Activated CD8-positive, alpha-beta memory T cell treated with anti-CD3 and anti-CD28 coated beads for 48 hours (primary cell): ENCODE measurements around the gene AEN.

ENCODE experiments used
- DNase-seq, 3 experiments: peaks; one replicate each; pipeline ENCODE4 v3.0.0-alpha.2; 2020; ENCODE audit warnings: low read depth in 2 of 3, low spot score in 2 of 3

The AEN gene

DNA sequence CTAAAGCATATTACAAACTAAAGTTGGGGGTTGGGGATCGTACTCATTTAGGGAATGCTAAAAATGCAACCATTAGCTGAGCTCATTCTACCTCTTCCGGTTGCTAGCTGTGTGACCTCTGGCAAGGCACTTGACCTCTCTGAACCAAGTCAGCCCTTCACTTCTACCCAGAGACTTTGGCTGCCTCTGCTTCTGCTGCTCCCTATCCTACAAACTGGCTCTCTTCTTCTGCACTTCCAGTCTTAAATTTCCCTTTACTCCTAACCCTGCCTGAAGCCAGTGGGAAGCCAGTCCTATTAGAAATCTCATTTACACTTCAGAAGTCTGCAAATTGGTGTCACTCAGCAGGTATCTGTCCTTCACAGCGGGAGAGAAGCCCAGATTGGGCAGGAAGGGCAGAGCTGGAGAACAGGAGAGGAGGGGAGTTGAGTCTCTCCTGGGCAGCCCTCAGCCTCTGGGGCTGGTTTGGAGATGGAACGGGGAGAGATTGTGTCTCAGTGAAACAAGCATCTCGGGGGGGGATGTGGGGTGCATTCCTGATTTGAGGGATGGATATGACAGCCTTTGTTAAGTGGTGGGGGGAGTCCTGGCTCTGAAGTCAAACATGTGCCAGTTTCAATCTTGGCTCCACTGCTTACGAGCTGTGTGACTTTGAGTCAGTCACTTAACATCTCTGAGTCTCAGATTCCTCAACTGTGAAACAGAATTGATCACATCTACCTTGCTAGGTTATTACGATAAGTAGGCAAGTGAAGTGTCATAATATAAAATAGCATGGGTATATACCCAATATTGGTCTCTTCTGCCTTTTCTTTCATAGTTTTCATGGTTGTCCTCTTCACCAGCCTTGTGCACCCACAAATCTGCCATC, 7.8 kb upstream of the AEN start:
- no peak for DNase-seq

GRCh38 chr15:88615303-88616107, 5.6 kb upstream of the AEN start:
- no peak for DNase-seq

DNA sequence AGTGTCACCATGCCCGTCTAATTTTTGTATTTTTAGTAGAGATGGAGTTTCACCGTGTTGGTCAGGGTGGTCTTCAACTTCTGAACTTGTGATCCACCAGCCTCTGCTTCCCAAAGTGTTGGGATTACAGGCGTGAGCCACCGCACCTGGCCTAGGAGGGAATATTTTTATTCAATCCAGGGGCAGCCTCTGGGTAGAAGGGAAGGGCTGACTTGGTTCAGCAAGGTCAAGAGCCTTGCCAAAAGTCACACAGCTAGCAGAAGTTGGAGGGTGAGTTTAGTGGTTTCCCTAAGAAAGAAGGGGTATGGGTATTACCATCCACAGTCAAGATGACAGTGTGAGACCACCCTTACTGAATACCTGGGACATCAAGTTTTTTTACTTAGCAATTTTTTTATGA, 4.9 kb upstream of the AEN start:
- DNase-seq: no peak

DNA sequence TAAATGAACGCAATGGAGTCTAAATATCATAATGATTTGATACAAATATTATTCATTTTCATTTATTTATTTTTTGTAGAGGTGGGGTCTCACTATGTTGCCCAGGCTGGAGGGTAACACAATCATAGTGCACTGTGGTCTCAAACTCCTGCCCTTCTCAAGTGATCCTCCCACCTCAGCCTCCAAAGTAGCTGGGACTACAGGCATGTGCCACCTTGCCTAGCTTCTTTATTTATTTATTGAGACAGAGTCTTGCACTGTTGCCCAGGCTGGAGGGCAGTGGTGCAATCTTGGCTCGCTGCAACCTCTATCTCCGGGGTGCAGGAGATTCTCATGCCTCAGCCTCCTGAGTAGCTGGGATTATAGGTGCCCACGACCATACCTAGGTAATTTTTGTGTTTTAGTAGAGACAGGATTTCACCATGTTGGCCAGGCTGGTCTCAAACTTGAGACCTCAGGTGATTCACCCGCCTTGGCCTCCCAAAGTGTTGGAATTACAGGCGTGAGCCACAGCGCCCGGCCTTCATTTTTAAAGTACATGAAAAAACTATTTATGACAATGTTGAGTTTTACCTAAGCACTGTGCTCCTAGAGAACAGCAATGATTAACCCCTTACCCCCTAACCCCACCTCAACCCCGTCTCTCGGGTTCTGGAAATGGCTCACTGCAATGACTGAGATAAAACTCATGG, 4.0 kb upstream of the AEN start:
- DNase-seq: no peak

- DNase-seq: no peak
Measured at GRCh38 chr15:88617790-88618189, 3.4 kb upstream of the AEN start.

DNA sequence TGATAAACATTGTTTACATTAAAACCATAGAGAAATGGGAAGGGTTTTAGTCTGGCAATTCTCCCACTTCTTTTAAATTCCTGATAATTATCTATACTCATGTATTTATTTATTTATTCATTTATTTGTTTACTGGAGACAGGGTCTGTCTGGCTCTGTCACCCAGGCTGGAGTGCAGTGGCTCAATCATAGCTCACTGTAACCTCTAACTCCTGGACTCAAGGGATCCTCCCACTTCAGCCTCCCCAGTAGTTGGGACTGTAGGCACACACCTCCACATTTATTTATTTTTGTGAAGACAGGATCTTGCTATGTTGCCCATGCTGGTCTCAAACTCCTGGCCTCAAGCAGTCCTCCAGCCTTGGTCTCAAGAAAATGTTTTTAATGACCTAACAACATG, 2.5 kb upstream of the AEN start:
- no peak for DNase-seq

DNA sequence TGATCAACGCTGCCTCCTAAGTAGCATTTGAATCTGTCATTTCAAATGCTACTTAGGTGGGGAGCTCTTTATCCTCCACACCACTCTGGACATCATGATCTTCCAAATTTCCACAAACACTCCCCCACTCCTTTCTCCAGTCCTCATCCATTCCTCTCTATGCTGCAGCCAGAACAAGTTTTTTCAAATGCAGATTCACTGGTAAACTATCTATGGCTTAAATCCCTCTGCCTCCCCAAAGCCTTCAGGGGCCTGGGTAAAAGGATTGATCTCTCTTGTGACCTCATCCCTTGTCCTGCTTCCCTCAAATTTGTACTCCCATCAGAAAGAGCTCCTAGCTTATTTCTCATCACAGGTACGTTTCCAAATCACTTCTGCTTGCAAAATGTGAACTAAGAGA, 1.3 kb upstream of the AEN start:
- no peak for DNase-seq

GRCh38 chr15:88621789-88622604, 857 bp downstream of the AEN start:
- no peak for DNase-seq

- DNase-seq: no peak
Measured at GRCh38 chr15:88622605-88622975, 1.4 kb downstream of the AEN start.

GRCh38 chr15:88623061-88623460, 1.9 kb downstream of the AEN start:
- DNase-seq: no peak

DNA sequence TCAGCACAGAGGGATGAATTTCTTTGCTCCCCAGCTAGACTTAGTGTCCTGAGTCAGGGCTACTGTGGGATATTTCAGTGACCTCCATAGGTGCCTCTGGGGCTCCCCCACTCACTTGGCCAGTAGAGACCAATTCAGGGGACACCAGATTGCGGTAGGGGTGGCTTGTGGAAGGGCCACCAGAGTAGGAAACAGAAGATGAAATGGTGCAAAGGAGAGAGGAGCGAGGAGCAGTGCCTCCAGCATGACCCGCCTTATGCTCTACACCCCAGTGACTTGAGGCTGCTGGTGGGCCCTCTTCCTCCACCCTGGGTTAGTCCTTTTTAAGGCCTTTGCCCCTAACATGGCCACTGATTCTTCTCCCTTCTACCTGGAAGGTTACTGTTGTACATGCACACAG, 2.5 kb downstream of the AEN start:
- no peak for DNase-seq

DNA sequence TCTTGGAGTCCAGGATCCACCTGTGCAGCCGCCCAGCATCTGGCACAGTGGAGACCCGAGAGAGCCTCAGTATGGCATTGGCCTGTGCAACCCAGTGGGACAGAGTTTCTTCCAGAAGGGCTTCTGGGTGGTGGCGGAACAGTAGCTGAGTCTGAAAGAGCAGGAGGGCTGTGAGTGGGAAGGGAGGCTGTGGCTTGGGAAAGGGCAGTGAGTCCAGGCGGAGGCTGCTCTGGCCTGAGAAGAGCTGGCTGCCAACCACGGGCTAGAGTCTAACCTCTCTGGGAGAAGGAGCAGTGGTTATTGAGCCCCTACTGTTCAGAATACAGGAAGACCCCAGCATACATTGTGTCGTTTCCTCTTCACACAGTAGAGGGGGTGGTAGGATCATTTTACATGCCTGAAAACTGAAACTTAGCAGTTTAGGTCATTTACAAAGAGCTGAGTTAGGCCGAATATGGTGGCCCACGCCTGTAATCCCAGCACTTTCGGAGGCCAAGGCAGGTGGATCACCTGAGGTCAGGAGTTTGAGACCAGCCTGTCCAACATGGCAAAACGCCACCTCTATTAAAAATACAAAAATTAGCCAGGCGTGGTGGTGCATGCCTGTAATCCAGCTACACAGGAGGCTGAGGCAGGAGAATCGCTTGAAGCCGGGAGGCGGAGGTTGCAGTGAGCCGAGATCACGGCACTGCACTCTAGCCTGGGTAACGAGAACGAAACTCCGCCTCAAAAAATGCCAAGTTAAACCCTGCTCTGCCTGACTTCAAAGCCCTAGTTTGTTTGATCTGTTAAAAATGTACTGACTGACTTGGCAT, 3.2 kb downstream of the AEN start:
- no peak for DNase-seq

DNA sequence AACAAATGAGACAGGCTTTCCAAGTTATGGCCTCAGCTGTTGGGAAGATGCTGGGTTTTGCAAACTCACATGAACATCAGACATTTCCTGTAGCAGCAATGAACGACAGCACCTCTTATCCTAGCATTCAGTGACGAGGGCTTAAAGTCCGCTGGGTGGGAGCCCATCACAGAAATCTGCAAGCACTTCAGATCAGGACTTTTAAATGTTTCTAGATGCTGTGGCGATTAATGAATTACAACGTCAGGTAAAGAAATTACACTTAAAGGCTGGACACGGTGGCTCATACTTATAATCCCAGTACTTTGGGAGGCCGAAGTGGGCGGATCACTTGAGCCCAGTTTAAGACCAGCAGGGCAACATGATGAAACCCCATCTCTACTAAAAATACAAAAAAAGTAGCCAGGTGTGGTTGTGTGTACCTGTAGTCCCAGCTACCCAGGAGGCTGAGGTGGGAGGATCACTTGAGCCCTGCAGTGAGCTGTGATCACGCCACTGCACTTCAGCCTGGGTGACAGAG, 3.9 kb downstream of the AEN start:
- no peak for DNase-seq

DNA sequence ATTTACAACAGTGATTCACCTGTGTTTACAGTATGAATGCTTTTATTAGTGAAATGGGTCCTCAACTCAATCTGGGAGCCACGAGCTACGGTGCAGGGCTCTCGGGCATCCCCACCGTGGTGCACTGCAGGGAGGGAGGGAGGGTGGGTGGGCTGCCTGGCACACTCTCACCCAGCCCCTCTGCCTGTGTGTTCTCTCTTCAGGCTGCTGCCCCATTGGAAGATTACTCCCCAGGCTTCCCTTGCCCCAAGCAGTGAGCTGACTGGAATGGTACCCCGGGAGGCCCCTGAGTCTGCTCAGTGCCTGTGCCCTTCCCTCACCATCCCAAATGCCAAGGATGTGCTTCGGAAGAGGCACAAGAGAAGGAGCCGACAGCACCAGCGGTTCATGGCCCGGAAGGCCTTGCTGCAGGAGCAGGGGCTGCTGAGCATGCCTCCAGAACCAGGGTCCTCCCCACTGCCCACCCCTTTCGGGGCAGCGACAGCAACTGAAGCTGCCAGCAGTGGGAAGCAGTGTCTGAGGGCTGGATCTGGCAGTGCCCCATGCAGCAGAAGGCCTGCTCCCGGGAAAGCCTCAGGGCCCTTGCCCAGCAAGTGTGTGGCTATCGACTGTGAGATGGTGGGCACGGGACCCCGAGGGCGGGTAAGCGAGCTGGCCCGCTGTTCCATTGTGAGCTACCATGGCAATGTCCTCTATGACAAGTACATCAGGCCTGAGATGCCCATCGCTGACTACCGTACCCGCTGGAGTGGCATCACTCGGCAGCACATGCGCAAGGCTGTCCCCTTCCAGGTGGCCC, 5.0 kb downstream of the AEN start:
- no peak for DNase-seq

- no peak for DNase-seq
Measured at GRCh38 chr15:88627463-88627862, 6.3 kb downstream of the AEN start.

DNA sequence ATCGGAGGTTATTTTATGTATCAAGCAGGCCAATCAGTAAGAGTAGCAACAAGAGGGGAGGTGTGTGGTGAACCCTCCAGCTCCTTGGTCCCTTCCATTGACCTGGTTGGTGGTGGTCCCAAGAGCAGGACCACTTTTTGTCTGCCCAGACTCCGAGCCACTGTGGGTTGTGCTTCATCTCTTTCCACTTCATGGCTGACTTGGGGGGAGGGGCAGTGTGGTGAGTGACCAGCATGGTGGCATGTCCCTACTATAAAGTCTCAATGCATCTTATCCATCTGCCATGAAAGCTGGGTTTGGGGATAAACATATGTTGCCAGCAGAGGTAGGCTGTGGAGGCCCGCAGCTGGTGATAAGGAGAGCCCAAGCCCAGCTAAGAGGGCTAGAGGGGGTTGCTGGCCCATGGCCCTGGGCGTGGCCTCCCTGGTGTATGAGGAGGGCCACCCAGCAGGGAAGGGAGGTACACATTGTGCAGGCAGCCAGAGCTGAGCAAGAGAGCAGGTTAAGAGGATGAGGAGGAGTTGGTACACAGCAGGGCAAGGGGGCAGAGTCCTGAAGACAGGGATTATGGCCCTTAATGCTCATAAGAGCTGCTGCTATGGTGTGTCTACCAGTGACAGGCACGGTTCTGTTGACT, 7.0 kb downstream of the AEN start:
- no peak for DNase-seq

GRCh38 chr15:88629071-88629470, 7.9 kb downstream of the AEN start:
- no peak for DNase-seq

DNA sequence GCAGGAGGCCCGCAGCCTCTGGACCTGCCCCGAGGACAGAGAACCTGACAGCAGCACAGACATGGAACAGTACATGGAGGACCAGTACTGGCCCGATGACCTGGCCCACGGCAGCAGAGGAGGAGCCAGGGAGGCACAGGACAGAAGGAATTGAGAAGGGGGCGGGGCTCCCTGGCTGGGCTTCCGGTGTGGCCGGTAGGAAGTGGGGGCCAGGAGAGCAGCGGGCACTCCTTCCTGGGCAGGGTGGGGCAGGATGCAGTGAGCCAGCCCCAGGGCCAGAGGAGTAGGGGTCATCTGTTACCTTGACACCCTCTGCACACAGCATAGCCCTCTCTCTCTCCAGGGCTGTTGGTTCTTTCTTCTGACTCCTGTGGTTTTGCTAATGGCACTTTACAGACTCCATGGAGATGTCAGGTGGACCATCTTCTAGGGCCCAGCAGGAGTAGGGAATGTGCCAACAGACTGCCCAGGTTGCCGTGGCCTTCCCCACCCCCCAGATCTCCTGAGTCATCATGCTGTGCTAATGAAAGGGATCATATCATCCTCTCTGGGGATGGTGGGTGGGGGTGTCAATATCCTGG, 9.1 kb downstream of the AEN start:
- no peak for DNase-seq
